GM12875 (cell line): ENCODE data around the gene HDAC4.

Experiments used
- H3K4me3 ChIP-seq: one replicate; pipeline ENCODE4 v1.5.1; 2011; ENCODE audit warnings: low read depth, low read length, control low read depth
- TF ChIP-seq, protein P1 (sequence below): IDR thresholded peaks from 2 replicates; pipeline ENCODE4 v1.5.1; 2011; ENCODE audit warnings: low read depth, mild to moderate bottlenecking, control low read depth, inconsistent platforms, low read length, moderate library complexity, borderline replicate concordance; ENCODE audit not compliant: insufficient read depth

HDAC4 gene

DNA sequence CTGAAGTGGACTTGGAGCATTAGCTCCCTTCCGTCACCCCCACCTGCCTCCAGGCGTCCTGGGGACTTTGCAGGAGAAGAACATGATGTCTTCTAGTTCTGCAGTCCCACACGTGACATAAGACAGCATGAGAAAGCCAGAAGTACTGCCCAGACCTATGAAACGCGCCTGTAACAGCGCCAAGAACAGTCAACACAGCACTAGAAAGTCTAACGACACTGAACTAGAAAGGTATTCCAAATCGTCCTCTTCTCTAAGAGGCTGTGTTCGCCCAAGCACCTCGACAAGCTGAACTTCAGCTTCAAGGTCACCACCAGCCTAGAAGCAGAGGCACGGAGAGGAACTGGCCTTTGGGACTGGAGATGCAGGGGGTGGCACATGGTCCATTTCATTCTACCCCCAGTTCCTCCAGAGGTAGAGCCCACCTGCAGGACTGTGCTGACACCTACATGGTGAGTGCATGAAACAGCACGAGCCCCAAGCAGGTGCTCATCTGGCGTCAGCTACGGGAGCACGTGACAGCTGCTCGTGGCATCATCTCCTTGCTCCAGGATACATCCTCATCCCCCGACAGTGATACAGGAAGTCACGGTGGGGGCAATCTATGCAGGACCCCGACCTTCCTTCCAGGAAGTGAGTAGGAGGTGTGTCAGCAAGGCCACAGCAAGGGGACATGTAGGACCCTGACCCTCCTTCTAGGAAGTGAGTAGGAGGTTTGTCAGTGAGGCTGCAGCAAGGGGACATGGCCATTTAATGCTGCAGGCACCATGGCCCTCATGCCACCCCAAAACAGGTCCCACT lies 3.7 kb downstream of the HDAC4 start:
- TF ChIP-seq, protein P1, sequence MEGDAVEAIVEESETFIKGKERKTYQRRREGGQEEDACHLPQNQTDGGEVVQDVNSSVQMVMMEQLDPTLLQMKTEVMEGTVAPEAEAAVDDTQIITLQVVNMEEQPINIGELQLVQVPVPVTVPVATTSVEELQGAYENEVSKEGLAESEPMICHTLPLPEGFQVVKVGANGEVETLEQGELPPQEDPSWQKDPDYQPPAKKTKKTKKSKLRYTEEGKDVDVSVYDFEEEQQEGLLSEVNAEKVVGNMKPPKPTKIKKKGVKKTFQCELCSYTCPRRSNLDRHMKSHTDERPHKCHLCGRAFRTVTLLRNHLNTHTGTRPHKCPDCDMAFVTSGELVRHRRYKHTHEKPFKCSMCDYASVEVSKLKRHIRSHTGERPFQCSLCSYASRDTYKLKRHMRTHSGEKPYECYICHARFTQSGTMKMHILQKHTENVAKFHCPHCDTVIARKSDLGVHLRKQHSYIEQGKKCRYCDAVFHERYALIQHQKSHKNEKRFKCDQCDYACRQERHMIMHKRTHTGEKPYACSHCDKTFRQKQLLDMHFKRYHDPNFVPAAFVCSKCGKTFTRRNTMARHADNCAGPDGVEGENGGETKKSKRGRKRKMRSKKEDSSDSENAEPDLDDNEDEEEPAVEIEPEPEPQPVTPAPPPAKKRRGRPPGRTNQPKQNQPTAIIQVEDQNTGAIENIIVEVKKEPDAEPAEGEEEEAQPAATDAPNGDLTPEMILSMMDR: peak; percentile 45; the same call in 1 of the 2 replicates
- no peak overlapping the region for H3K4me3 ChIP-seq

DNA sequence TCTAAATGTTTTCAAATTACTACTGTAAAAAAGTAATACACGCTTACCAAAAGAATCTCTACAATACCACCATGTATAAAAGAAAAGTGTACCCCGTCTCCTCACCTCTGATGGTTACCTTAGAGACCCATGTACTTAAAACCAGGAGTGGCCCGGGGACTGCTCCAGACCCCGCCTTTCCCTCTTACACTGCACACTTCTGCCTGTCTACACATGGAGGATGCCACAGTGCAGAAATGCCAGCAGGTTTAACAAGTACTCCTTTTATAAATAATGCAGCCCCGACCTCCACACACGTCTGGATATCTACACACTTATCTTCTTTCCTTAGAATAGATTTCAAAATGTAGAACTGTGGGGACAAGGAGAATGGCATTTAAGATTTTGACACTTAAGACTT lies 5.3 kb downstream of the HDAC4 start:
- TF ChIP-seq, protein P1: no peak
- no peak overlapping the region for H3K4me3 ChIP-seq

DNA sequence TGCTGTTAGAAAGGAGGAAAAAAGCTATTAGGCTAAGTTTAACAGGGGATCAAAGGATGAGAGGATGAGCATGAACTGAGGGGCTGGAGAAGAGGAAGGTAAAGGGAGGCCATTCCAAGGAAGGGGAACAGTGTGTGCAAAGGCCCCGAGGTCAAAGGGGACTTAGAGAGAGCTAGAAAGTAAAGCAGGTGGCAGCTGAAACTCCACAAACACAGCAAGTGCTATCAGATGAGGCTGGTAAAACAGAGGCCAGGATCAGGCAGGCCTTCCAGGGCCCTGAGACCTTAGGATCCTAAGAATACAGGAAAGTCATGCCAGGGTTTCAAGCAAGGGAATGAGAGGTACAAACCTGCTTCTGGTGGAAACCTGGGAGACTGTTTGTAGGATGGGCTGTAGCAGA lies 5.8 kb downstream of the HDAC4 start:
- TF ChIP-seq, protein P1: no peak
- no peak overlapping the region for H3K4me3 ChIP-seq

DNA sequence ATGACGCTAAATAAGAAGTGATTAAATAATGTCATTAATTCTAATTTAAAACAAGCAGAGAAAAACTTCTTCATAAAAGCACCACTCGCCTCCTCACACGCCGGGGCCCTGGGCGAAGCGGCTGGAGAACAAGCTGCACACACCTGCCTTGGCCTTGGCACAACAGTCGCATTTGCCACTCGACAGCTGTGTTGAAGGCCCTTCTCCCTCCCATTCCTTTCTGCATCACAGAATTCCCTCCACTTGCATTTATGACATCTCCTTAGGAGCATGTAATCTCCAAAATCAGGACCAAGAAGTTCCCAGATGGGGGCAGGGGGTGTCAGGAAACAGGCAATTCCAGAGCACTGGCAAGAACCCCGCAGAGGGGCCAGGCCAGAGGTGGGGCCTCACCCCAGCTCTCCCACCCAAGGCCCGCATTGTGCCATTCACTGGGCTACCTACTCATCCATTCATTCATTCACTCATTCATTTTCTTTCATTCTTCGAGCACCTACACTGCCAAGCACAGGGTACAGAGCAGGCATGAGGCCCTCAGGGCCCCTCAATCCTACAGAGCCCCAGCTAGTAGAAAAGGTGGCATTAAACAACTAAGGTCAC lies 6.4 kb downstream of the HDAC4 start:
- TF ChIP-seq, protein P1: no peak
- H3K4me3 ChIP-seq: no peak overlapping the region

DNA sequence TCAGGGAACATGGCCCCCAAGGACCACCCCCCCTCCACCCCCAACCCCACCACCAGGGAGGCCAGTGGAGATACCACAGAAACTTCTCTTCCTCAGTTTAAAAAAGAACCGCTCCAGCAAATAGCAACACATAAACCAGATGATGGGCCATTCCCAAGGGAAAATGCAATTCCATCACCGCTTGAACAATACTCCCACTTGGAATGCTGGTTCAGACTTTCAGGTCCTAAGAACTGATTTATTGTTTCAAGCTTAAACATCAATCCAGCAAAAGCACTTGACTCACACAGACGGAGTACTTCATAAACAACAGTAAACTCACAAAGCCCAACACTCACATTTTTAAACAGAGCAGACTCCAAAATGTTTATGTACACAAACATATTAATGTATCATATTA lies 6.9 kb downstream of the HDAC4 start:
- H3K4me3 ChIP-seq: no peak overlapping the region
- TF ChIP-seq, protein P1: no peak

DNA sequence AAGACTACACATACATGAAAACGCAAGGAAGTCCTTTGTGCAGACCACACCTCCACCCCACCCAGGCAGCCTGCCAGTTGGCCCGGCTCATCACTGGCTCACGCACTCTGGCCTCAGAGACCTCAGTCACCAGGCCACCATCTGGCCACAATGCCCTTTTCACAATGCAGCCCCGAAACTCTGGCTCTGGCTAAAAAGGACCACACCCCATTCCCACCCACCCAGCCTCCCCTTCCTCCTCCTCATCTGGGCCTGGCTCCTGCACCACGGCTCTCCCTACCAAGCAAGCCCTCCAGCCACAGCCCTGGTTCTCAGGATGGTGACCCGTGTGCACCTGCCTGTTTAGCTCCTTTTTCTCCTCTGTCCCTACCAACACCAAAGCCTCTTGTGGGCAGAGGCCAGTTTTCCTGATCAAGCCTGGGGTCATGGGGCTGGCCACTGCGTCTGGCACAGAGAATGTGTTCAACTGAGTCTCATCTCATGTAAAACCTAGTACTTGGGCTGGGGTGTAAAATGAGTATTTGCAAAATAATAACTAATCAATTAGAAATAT lies 7.4 kb downstream of the HDAC4 start:
- TF ChIP-seq, protein P1: no peak
- H3K4me3 ChIP-seq: no peak overlapping the region
